ENCODE results near the gene NR4A2.

DNA sequence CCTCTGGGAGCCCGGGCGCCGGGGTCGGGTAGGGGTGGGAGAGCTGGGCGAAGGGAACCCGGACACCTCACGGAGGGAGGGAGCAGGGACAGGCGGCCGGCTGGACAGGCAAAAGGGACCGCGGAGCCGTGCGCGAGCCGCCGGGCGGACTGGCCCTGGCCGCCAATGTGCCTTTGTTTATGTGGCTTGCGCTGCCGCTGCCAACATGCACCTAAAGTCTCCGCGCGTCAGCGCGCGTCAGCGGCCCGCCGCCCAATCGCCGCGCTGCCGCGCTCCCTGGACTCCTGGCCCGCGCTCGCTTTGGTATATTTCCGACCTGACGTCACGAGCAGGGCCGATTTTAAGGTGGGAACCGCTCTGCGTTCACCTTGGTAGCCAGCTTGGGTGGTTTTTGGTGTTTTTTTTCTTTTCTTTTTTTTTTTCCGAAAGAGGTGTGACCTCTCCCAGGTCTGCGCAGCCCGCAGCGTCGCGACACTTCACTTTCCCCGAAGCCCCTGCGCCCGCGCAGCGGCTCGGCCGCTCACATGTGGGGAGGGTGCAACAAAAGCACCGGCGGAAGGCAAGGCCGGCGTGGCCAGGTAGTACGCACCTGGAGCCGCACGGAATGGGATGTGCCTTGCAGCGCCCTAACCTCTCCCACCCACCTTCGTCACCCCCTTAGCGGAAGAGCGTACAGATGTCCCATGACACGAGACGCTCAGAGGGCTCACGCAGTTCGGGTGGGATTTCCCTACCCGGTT is at the start of gene NR4A2:
- no peak for TF ChIP-seq EZH2 (IDR thresholded peaks at IDR 0.05; ENCODE audit: borderline replicate concordance)
- TF ChIP-seq CTCF (IDR thresholded peaks at IDR 0.05; ENCODE audit: poor library complexity), result no peak
- TF ChIP-seq EZH2phosphoT487 (IDR thresholded peaks at IDR 0.05; ENCODE audit: low read depth, severe bottlenecking, unreplicated experiment), result no peak

Data from hepatocyte (in vitro differentiated cells).